ENCODE measurements around the gene MMP15.
"Not testable (repeated sequence)": the region's sequence is repeated elsewhere in the genome, so short reads cannot be mapped to it uniquely, and the experiment has no call there.

MMP15 gene

DNA sequence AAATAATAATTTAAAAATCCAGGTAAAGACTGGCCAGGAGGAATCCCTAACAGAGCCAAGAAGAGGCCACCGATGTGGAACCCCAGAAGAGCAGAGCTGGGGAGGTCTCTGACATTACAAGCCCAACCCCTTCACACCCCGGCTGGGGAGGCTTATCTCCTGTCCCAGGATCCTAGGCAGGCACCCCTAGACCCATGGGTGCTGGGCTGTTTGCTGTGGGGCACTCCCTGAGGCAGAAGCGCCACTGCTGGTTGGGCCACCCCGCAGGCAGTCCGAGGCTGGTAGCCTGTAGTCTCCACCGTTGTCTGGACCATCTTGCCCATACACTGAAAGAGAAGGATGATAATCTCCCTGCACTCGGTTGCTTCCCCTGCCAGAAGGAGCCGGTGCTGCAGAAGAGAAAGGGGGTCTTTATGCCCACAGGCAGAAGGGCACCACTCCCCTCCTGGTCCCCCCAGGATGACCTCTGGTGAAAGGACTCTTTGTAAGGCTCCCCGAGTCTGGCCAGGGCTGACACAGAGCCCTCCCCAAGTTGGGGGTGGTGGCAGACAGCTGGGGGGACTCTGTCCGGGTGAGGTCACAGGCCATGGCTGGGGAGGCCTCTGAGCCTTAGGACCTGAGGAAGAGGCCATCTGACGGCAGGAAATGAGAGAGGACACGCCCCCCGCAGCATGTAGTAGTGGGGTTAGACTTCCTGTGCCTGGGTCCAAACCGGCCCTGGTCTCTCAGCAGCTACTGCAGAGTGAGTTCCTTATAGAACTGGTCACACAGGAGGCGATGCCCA lies 69.4 kb downstream of the MMP15 start:
- H3K27ac Mint-ChIP-seq = peak overlapping the region in 1 of 2 donors; percentile 43
- ATAC-seq = peak; percentile 12
- no peak overlapping the region for H3K4me3 Mint-ChIP-seq
- DNase-seq = no peak
- no peaks in the 10 kb centered on the region for H3K4me1 Mint-ChIP-seq
- no peaks in the 10 kb centered on the region for H3K9me3 Mint-ChIP-seq
- H3K27me3 Mint-ChIP-seq = peaks cover 7% of the 10 kb centered on the region

DNA sequence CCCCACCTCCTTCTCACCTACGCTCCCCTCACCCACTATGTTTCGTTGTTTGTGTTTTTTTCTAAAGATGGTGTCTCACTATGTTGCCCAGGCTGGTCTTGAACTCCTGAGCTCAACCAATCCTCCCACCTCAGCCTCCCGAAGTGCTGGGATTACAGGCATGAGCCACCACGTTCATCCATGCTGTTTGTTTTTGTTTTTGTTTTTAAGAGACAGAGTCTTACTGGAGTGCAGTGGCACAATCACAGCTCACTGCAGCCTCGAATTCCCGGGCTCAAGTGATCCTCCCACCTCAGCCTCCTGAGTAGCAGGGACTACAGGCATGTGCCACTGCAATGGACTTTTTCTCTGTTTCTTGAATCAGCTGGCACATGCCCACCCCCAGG lies 70.0 kb downstream of the MMP15 start:
- not testable (repeated sequence) for H3K27me3 Mint-ChIP-seq, H3K9me3 Mint-ChIP-seq, DNase-seq, ATAC-seq, H3K27ac Mint-ChIP-seq, H3K4me3 Mint-ChIP-seq, H3K4me1 Mint-ChIP-seq

- no peak for ATAC-seq
- Mint-ChIP-seq H3K4me3 (no peak overlapping the region), H3K27ac (no peak overlapping the region), H3K4me1 (no peaks in the 10 kb centered on the region), H3K27me3 (peaks cover 7% of the 10 kb centered on the region), H3K9me3 (no peaks in the 10 kb centered on the region)
- no peak for DNase-seq
Observed at GRCh38 chr16:58096249-58096648, 70.7 kb downstream of the MMP15 start.

Data from stimulated activated naive CD8-positive, alpha-beta T cell treated with anti-CD3 and anti-CD28 coated beads, Interleukin-15, amount 100 ng/mL, for 72 hours (primary cell).